Esophagus squamous epithelium (tissue), 4 donors: ENCODE data around the gene NUDT16.

ENCODE experiments used
- POLR2A ChIP-seq, 4 donors: fragments of 450-650 bp; IDR thresholded peaks; one replicate each; pipeline ENCODE4 v1.6.1; 2017; ENCODE audit warnings: antibody characterized with exemption in 4 of 4, mild to moderate bottlenecking in 4 of 4, moderate library complexity in 3 of 4
- TF ChIP-seq, protein P1 (sequence below), 6 experiments: fragments of 450-650 bp in 4 of 6; fragments of 200-600 bp in 2 of 6; sonication (generic) in 2 of 6; IDR thresholded peaks; one replicate each; pipeline ENCODE4 v1.5.1; 2016 to 2019; ENCODE audit warnings: antibody characterized with exemption in 6 of 6, mild to moderate bottlenecking in 4 of 6, moderate library complexity in 4 of 6

DNA sequence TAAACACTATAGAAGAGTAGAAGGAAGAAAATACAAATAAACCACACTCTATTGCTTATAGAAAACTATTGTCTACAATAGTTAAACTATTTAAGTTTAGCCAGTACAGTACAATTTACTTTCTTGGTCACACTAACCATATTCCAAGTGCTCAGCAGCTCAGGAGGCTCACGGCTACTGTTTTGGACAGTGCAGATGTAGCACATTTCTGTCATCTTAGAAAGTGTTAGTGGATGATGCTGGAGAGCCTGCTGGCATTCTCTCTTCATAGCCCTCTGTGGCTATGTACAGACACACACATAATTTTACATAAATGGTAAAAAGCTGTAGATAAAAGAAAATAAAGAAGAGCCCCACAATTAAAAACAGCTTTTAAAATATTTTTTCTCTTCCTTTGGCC is 23.8 kb downstream of the NUDT16 start:
- TF ChIP-seq, protein P1, sequence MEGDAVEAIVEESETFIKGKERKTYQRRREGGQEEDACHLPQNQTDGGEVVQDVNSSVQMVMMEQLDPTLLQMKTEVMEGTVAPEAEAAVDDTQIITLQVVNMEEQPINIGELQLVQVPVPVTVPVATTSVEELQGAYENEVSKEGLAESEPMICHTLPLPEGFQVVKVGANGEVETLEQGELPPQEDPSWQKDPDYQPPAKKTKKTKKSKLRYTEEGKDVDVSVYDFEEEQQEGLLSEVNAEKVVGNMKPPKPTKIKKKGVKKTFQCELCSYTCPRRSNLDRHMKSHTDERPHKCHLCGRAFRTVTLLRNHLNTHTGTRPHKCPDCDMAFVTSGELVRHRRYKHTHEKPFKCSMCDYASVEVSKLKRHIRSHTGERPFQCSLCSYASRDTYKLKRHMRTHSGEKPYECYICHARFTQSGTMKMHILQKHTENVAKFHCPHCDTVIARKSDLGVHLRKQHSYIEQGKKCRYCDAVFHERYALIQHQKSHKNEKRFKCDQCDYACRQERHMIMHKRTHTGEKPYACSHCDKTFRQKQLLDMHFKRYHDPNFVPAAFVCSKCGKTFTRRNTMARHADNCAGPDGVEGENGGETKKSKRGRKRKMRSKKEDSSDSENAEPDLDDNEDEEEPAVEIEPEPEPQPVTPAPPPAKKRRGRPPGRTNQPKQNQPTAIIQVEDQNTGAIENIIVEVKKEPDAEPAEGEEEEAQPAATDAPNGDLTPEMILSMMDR (IDR thresholded peaks at IDR 0.05): no peak
- TF ChIP-seq POLR2A (IDR thresholded peaks at IDR 0.05): no peak
